Pancreas (tissue), 10 donors: ENCODE results near the gene DLG2. TPM values are rescaled to one million over a fixed set of nuclear protein-coding genes. Genes with fewer than 3 reads are reported as not detected.

Source experiments
- ATAC-seq, 4 donors: fragments of 200-7000 bp; cut with Tn5 transposase; one replicate each; pipeline versions ENCODE4 v1.8.0 to v1.9.1; 2020; ENCODE audit warnings: mild to moderate bottlenecking in 4 of 4, moderate library complexity in 4 of 4
- DNase-seq, 6 donors: peaks; one replicate each; pipeline ENCODE4 v3.0.0-alpha.2; 2020
- FAIRE-seq: peaks from 2 replicates; lab custom pipeline; 2012; peaks lifted over from hg19 to GRCh38; lab: Jason Lieb, UNC
- H3K27ac ChIP-seq, 4 donors: fragments of 200-600 bp; sonication (generic); 1 replicate in 3 of 4; 2 replicates in 1 of 4; pipeline versions ENCODE4 v1.5.0 to v1.8.0; 2020
- H3K27me3 ChIP-seq, 4 donors: fragments of 200-600 bp; one replicate each; pipeline ENCODE4 v1.8.0; 2021
- H3K36me3 ChIP-seq, 3 donors: fragments of 200-600 bp; sonication (generic) in 1 of 3; one replicate each; pipeline versions ENCODE4 v1.5.0 to v1.8.0; 2020 to 2021
- H3K4me1 ChIP-seq, 3 donors: fragments of 200-600 bp; one replicate each; pipeline ENCODE4 v1.8.0; 2021
- H3K4me3 ChIP-seq, 4 donors: fragments of 200-600 bp; sonication (generic) in 2 of 4; one replicate each; pipeline versions ENCODE4 v1.5.0 to v1.8.0; 2020 to 2021
- H3K9me3 ChIP-seq, 4 donors: fragments of 200-600 bp; one replicate each; pipeline ENCODE4 v1.8.0; 2021
- WGBS, 2 donors: extraction: QIAGEN DNeasy Blood & Tissue Kit; methylation state at CpG; one replicate each; pipeline ENCODE4 v1.1.7; 2013; 5-methylcytosine and 5-hydroxymethylcytosine counted together
- intact Hi-C, 3 donors: fragments of 100-400 bp; cut with DNase I; formaldehyde crosslinking; loops; one replicate each; pipeline versions ENCODE4 v1.11.1 to v1.14.2; 2022
- polyA plus RNA-seq, 2 donors: library from polyadenylated mRNA; stranded (reverse); fragments of 200-250 nt; gene quantifications; one replicate each; pipeline ENCODE4 v1.2.3, GENCODE V29; 2013
- total RNA-seq, 6 donors: library from RNA; stranded (reverse); fragmentation: NEBNext Ultra II Directional in 4 of 6; extraction: Animal tissue kit (Norgen Biotek cat#: 25700) in 4 of 6; gene quantifications; one replicate each; pipeline versions ENCODE4 v1.2.1 to v1.2.4, GENCODE V29; 2021 to 2023
- TF ChIP-seq, protein P1 (sequence below), 4 donors: fragments of 200-600 bp; sonication (generic) in 3 of 4; IDR thresholded peaks; one replicate each; pipeline versions ENCODE4 v1.5.0 to v1.8.0; 2021; ENCODE audit warnings: antibody characterized with exemption in 4 of 4
- donor health status: healthy with polysubstance abuse.
- donor health status: DM: no; HTN: no; CAD: no; lungs with moderate emphysema.
- donor health status: DM: no; HTN: no; CAD: no.
- donor health status: control.
- donor health status: control.
- donor health status: Bipolar disorder and iron deficiency.
- donor health status: DM: yes; HTN: yes; CAD: no.
- donor health status: DM: no; HTN: no; CAD: no.
- donor health status: DM: no; HTN: no; CAD: no.
- donor health status: DM: yes; HTN: yes; CAD: no.

DLG2 gene
- total and polyA plus RNA-seq, 8 donors, result 1.2 to 5.4 (median 3.6) TPM

DNA sequence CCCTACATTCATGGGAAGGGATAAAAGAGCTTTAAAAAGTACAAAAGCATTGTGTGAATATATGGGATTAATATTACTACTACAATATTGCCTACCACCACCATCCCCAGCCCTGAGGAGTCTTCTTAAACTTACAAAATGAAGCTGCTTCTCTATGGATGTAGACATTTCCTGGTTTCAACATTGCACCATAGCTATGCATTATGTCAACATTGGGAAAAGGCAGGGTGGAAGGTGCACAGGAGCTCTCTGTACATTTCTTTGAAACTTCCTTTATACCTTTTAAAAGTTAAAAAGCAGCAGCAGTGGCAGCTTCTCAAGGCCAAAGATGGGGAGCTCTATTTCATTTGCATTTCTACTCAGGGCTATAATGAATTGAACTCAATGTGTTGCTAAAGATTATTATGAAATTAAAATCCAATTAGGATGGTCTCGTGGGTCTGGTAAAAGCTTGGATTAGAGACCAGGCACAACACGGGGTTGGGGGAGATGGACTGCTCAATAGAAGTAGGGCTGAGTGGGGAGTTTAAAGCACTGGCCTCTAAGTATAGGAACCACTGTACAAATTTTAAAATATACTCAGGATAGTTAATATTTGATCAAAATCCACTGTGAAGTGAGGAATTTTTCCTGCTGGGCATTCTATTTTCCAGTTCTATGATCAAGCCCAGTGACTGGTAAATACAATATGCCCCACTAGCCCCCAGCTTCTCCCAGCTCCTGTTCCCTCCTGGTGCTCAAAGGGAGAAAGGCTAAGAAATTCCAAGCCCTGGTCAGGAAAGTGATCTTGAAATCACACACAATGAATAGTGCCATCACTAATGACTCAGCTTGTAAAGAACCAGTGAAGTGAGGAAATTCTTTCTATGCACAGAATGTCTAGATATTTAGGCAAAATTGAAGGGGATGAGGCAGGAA, 1978.3 kb downstream of the DLG2 start:
- no peak overlapping the region for H3K4me3 ChIP-seq
- intact Hi-C loops, result no loop called here
- no peaks in the 10 kb centered on the region for H3K9me3 ChIP-seq
- TF ChIP-seq, protein P1, sequence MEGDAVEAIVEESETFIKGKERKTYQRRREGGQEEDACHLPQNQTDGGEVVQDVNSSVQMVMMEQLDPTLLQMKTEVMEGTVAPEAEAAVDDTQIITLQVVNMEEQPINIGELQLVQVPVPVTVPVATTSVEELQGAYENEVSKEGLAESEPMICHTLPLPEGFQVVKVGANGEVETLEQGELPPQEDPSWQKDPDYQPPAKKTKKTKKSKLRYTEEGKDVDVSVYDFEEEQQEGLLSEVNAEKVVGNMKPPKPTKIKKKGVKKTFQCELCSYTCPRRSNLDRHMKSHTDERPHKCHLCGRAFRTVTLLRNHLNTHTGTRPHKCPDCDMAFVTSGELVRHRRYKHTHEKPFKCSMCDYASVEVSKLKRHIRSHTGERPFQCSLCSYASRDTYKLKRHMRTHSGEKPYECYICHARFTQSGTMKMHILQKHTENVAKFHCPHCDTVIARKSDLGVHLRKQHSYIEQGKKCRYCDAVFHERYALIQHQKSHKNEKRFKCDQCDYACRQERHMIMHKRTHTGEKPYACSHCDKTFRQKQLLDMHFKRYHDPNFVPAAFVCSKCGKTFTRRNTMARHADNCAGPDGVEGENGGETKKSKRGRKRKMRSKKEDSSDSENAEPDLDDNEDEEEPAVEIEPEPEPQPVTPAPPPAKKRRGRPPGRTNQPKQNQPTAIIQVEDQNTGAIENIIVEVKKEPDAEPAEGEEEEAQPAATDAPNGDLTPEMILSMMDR (IDR thresholded peaks at IDR 0.05), result no peak
- H3K4me1 ChIP-seq, result no peaks in the 10 kb centered on the region
- no peak for ATAC-seq
- no peaks in the 10 kb centered on the region for H3K27me3 ChIP-seq
- no peak for DNase-seq
- H3K36me3 ChIP-seq, result no peaks in the 10 kb centered on the region
- 59 to 82% methylated on average over 2 of the region's 2 CpGs for WGBS, 2 donors
- FAIRE-seq, result no peak
- H3K27ac ChIP-seq, result no peak overlapping the region

DNA sequence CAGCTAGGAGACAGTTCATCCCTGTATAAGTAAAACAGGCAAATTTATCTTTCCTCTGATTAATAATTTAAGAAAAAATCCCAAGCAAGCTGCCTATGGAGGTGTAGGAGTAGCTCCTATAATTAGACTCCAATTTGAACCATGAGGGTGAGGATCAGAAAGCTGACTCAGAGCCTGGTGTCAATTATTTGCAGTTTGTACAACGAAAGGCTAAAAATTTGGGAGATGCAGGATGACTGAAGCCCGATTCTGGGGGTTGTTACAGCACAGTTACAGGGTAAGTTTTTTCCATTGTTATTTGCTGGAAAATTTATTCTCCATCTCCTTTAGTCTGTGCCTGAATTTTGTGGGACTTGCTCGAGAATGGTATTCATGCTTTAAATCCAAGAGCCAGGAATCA, 1981.6 kb downstream of the DLG2 start:
- FAIRE-seq (no peak), DNase-seq (no peak), ATAC-seq (no peak)
- no peak overlapping the region for H3K4me3 ChIP-seq
- no peaks in the 10 kb centered on the region for H3K27me3 ChIP-seq
- intact Hi-C loops, result no loop called here
- TF ChIP-seq, protein P1 (IDR thresholded peaks at IDR 0.05), result no peak
- no peak overlapping the region for H3K27ac ChIP-seq
- no peaks in the 10 kb centered on the region for H3K4me1 ChIP-seq
- H3K36me3 ChIP-seq, result no peaks in the 10 kb centered on the region
- whole genome bisulfite sequencing, 2 donors, result 80 to 82% methylated on average over 3 of the region's 3 CpGs
- H3K9me3 ChIP-seq, result no peaks in the 10 kb centered on the region

DNA sequence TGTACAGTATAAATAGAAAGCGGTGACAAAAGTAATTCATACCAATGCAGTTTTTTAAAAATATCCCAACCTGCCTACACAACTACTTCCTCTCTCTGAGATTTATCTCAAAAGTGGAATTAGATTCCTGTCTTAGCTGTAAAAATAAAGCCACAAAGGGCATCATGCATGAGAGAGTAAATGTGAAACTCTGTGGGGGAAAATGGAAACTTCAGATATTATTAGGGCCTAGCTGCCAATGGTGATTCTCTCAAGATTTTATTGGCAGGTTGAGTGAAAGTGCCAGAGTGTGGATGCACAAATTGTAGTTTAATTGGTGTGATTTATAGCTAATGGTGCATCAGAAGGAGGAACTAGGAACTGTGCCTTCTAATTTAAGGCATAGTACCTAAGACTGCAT, 1984.0 kb downstream of the DLG2 start:
- H3K27me3 ChIP-seq, result no peaks in the 10 kb centered on the region
- ATAC-seq (no peak), DNase-seq (no peak), FAIRE-seq (no peak)
- TF ChIP-seq, protein P1 (IDR thresholded peaks at IDR 0.05), result no peak
- WGBS, 2 donors, result 94 to 97% methylated on average over 1 of the region's 1 CpG
- intact Hi-C loops, result no loop called here
- H3K4me1 ChIP-seq, result no peaks in the 10 kb centered on the region
- no peak overlapping the region for H3K4me3 ChIP-seq
- no peak overlapping the region for H3K27ac ChIP-seq
- no peaks in the 10 kb centered on the region for H3K36me3 ChIP-seq
- H3K9me3 ChIP-seq, result no peaks in the 10 kb centered on the region

DNA sequence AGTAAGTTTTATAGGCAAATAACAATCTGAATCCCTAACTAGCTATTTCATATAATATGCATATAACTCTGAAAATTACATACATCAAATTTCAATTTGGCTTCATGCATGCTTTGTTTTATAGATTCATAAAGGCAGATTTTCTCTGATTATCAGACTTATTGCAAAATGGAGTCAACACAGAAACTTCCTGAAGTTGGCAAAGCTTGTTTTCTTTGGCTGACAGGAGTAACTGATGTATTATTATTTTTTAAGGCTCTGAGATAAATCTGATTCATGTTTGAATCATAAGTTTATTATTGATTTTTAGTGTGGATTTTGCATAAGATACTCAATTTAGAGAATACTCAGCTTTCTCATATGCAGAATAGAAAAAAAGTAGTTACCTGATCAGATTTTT, 1984.6 kb downstream of the DLG2 start:
- FAIRE-seq (no peak), ATAC-seq (no peak), DNase-seq (no peak)
- H3K27me3 ChIP-seq, result no peaks in the 10 kb centered on the region
- H3K4me3 ChIP-seq, result no peak overlapping the region
- intact Hi-C loops, result no loop called here
- no peaks in the 10 kb centered on the region for H3K36me3 ChIP-seq
- H3K9me3 ChIP-seq, result no peaks in the 10 kb centered on the region
- no peaks in the 10 kb centered on the region for H3K4me1 ChIP-seq
- no peak overlapping the region for H3K27ac ChIP-seq
- TF ChIP-seq, protein P1 (IDR thresholded peaks at IDR 0.05), result no peak

DNA sequence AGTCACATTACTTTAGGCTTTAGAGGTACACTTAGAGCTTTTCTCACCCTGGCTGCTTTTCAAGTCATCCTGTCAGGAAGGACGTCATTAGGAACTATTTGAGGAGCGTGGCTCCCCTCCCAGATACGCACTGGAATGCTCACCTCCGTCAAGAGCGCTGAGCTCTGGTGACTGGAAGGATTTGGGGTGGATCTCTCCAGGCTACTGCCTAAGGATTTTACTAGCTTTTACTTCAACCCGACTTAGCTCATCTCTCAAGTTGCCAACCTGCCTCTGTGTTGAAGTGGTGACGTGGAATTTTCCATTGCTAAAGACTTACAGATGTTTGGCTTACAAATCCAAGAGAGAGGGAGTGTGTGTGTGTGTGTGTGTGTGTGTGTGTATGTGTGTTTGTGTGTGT, 1985.6 kb downstream of the DLG2 start:
- no peak overlapping the region for H3K27ac ChIP-seq
- intact Hi-C loops, result no loop called here
- DNase-seq (no peak), FAIRE-seq (no peak), ATAC-seq (peak in 2 of 4 donors; percentile 42 to 51)
- WGBS, 2 donors, result 68 to 75% methylated on average over 7 of the region's 7 CpGs
- no peak overlapping the region for H3K4me3 ChIP-seq
- no peaks in the 10 kb centered on the region for H3K27me3 ChIP-seq
- no peaks in the 10 kb centered on the region for H3K36me3 ChIP-seq
- TF ChIP-seq, protein P1 (IDR thresholded peaks at IDR 0.05), result no peak
- no peaks in the 10 kb centered on the region for H3K4me1 ChIP-seq
- H3K9me3 ChIP-seq, result no peaks in the 10 kb centered on the region
